Activated CD4-positive, alpha-beta T cell treated with anti-CD3 and anti-CD28 coated beads, Interleukin-2, amount 50 U/mL, for 16 hours (primary cell): ENCODE data around the gene AP3D1.
A peak's percentile ranks its signal among the peaks of the same experiment; 100 is the strongest.
"Not testable (repeated sequence)": the region's sequence is repeated elsewhere in the genome, so short reads cannot be mapped to it uniquely, and the experiment has no call there.

Experiments
- DNase-seq: peaks from one replicate; pipeline ENCODE4 v3.0.0-alpha.2; 2020

Gene AP3D1

DNA sequence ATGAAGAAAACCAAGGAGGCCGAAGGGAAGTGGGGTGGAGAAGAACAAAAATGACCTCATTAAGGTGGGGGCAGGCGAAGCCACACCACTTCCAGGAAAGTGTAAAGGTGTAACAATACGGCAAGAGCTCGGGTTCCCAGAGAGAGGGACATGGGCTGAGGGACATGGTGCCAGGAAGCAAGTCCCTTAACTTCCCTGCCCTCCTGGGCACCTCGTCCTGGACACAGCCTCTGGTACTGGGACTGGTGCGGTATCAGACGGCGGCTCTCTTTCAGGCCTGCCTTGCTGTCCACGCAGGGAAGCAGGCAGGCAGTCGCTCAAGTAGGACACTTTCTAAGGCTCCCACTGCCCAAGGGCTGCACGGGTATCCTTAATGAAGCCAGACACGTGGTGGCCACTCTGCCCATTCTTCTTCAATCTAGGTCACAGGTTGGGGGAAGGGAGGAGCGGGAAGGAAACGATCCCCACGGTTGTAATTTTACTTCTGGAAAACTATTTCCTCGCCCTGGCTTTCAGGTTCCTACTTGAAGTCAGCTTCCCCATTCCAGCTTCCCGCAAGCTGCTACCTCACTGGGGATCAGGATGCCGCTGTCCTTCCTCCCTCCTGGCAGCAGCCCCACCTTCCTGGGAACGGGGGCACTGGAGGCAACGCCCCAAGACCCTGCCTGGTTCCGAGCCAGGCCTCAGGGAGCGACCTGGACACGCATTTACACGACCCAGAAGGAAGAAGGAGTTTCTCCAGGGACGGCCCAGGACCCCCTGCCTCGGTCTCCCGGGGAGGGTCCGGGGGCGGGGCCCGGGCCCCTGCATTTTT, 1.2 kb downstream of the AP3D1 start:
- DNase-seq, result peak; percentile 39

DNA sequence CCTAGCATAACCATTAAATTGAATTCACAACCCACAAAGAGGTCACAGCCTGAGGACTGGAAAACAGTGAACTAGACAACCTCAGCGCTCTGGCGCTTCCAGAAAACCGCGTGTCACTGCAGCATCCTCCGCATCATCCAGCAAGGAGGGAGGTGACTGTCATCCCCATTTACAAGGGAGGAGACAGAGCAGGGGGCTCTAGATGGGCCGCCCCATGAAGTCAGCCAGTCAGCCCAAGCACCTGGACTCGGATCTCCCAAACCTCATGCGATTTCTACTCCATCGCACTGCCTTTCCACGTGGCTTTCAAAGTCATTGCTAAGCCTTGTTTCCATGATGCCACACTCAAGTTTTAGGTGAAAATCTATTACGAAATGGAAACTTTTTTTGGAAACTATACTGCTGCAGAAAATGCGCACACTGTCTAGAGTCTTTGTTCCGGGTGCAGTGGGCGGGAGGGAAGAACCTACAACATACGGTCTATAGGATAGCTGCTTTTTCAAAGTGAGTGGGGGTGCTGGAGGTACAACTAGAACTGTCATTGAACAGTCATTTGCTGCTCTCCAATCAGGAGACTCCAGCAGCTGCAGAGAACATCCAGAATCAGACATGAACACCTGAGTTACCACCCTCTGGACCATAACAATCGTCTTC, 2.8 kb downstream of the AP3D1 start:
- DNase-seq, result peak; percentile 13

DNA sequence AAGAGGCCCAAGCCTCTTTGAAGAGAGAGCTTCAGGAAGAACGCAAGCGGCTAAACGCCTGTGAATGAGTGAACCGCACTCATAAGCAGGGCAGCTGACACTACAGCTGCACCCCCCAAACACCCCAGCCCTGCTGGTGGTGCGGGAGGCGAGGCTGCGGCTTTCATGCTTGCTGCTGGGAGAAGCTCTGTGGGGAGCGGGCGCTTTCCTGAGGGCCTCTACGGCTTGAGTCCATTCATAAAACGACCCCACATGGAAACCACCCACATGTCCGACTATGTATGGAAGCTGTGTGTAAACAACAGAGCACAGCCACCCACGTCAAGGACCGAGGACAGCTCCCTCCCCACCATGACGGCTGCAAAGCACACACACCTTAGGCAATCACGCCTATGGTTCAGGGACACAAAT, 5.5 kb downstream of the AP3D1 start:
- DNase-seq, result no peak

DNA sequence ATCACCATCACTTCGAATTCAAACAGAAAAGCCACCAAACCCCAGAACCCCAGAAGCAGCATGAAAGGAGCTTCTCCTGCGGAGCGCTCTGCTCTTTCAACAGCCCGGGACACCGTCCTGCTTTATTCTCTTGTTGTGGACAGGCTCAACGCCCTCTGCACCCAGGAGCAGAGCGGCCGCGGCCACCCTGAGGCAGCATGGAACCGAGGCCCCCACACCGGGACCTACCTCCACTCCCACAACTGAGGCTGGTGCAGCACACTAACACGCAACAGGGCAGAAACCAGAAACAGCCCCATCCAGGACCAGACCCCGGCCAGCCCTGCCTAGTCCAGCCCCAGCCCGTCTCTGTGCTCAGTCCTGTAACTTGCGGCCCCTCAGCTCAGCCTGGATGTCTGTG, 7.2 kb downstream of the AP3D1 start:
- no peak for DNase-seq

DNA sequence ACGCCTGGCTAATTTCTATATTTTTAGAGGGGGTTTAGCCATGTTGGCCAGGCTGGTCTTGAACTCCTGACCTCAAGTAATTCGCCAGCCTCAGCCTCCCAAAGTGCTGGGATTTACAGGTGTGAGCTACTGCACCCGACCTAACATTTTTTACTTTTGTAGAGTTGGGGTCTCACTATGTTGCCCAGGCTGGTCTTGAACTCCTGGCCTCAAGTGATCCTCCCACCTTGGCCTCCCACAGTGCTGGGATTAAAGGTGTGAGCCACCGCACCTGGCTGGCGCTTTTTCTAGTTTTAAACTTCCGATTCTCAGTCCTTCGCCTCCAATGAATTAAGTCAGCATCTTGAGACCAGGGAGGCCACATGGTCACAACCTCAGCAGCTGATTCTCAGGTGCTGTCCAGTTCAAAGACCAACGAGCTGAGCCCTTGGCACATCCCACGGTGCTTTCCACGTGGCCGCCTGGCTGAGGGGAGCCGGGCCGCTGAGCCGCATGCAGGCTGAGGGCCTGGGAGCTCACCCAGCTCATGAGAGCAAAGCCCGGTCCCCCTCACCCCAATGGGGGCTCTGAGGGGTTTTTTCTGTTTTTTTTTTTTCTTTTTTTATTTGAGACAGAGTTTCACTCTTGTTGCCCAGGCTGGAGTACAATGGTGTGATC, 9.1 kb downstream of the AP3D1 start:
- DNase-seq, result no peak

DNA sequence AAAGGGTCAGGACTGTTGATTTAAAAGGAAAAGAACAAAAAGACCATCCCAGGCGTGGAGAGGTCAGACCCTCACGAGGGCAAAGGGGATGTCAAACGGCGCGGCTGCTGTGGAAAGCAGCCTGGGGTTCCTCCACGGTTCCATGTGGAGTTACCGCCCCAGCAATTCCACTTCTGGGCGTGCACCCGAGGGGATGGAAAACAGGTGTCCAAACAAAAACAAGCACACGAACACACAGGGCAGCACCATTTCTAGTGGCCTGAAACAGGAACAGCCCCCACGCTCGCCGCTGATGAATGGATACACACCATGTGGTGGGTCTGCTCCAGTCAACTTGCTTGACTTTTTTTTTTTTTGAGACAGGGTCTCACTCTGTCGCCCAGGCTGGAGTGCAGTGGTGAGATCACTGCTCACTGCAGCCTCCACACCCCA, 11.2 kb downstream of the AP3D1 start:
- DNase-seq, result no peak

DNA sequence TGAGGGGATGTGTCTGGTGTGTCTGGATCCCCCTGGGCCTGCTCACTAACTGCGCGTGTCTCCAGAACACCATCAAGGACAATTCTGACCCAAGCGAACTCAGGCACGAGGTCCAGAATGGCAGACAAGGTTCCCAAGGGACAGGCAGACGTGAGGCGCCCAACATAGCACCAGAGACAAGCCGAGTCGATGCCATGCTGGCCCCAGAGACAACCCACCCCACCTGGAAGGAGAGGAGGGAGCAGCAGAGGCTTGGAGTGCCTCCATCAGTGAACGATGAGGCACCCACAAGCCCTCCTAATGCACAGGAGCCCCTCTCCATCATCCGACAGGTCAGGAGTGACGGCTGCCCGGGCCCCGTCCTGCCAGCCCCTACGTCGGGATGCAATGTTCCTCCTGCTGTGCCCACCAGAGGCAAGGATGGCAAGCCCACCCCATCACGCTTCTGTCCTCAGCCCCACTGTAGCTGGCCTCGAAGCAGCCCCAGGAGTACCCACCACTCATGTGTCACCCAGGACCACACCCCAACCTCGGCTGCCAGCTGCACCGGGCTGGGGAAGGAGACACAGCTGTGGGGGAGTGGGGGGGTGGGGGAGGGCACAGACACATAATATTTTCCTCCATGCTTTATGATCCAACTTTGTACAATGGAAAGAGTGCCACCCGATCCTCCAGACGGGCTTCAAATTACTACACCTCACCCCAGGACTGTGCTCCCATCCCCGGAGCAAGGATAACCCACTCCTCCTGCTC, 11.8 kb downstream of the AP3D1 start:
- no peak for DNase-seq

DNA sequence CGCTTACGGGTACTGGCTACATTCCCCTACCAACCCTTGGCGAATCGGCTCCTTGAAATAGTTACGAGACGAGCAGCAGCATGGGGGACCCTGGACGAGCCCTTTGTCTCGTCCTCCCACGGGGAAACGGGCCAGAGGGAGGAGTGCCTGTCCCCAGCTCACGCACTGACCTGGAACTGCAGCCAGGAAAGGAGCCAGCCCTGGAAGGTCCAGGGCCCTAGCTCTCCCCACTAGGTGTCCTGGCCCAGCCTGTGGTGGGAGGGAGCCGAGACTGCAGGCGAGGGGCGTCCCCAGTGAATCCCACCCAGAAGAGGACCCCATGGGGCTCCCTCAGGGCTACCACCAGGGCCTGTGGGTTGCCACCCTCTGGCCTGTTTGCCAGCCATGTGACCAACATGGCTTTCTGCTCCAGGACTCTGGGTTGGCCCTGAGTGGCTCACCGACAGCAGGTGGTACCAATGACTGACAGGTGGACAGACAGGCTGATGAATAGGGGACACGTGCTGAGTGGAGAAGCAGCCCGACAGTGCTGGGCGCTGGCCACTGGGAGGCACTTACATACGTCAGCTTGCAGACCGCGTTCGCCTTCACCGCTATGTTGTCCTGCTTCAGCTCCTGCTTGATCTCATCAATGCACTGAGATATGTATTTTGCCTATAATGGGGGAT, 13.2 kb downstream of the AP3D1 start:
- no peak for DNase-seq

DNA sequence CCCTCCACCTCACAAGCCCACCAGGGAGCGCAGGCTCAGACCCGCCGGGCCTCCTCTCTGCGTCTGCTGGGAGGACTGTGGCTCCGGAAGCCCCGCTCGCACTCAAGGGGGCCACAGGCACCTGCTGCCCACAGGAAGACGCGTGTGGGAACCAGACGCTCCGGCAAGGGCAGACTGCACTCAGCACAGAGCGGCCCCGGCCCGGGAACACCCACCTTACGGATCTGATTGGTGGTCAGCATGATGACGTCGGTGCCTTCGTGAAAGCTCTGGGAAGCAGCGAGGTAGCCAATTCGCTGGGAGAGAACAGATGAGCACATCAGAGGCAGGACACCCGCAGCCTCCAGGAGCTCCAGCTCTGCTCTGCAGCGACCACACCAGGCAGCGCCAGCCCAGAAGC, 14.6 kb downstream of the AP3D1 start:
- no peak for DNase-seq

DNA sequence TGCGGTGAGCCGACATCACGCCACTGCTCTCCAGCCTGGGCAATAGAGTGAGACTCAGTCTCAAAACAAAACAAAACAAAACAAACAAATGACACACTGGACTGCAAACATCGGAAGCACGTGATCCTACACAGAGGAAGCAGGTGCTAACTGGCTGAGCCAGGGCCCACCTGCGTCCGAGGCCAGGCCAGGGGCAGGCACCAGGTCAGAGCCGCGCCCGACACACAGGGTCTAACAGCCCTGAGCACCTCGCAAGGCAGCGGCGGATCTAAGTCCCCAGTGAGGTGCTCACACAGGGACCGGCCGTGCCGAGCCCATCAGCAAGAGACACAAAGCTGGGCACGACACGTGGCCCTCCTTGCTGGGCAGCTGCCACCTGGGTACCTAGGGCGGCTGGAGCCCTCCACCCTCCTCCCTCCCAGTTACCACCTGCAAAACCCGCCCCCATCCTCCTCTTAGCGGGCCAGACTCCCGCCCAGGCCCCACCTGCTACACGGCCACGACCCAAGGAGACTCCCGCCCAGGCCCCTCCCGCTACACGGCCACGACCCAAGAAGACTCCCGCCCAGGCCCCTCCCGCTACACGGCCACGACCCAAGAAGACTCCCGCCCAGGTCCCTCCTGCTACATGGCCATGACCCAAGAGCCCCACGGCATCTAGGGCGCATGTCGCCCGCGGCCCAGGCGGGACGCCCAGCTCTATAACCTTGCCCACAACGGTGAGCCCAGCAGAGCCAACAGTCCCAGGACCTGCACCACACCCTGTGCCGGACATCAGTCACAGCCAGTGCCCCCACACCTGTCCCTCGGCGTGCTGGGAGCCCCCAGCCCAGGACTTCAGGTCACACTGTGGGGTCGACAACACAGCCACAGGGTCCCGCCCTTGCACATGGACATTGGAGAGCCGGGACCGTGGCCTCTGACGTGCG, 15.6 kb downstream of the AP3D1 start:
- DNase-seq, result no peak

DNA sequence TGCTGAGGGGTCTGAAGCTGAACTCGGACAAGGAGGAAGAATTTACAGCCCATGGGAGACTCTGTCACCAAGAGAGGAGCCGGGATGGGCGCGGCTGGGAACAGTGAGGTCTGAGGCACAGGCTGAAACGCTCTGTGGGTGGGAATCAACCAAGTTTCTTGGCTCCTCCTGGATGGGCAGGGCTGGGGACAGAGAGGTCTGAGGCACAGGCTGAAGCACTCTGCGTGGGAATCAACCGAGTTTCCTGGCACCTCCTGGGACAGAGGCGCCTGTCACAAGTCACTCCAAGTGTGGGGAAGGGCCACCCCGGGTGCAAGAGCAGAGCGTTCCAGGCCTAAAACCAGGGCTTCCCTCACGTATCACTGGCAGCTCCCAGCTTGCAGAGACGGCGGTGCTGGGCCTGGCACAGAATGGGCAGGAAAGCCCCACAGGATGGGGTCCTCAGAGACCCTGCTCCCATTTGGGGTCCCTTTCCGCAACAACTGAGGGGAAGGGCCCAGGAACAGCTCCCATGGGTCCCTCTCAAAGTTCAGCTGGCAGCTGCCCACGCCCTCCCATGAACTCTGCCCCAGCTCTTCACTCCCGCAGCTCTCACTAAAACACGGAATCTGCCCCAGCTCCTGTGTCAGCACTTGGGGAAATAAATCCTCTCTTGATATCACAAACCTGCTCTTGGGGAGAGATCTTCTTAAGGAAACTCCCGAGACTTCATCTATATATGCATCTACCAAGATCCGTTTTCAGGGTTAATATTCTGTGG, 18.5 kb downstream of the AP3D1 start:
- DNase-seq, result no peak

DNA sequence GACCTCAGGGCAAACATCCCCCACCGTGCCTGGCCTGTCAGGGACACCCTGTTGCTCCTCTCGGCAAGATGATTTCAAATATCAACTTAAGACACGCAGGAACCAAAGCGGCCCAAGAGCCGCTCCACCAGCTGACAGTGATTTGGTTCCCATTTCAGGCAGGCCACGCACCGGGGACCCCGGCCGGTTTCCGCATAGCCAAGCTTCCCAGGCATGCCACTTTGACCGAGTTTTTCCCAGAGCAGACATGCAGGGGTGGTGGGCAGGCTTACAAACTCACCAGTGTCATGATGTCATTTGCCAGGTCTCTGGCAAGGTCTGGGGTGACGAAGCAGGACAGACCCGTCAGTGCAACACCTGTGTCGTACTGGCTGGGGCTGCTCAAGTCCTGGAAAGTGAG, 19.2 kb downstream of the AP3D1 start:
- DNase-seq, result no peak

DNA sequence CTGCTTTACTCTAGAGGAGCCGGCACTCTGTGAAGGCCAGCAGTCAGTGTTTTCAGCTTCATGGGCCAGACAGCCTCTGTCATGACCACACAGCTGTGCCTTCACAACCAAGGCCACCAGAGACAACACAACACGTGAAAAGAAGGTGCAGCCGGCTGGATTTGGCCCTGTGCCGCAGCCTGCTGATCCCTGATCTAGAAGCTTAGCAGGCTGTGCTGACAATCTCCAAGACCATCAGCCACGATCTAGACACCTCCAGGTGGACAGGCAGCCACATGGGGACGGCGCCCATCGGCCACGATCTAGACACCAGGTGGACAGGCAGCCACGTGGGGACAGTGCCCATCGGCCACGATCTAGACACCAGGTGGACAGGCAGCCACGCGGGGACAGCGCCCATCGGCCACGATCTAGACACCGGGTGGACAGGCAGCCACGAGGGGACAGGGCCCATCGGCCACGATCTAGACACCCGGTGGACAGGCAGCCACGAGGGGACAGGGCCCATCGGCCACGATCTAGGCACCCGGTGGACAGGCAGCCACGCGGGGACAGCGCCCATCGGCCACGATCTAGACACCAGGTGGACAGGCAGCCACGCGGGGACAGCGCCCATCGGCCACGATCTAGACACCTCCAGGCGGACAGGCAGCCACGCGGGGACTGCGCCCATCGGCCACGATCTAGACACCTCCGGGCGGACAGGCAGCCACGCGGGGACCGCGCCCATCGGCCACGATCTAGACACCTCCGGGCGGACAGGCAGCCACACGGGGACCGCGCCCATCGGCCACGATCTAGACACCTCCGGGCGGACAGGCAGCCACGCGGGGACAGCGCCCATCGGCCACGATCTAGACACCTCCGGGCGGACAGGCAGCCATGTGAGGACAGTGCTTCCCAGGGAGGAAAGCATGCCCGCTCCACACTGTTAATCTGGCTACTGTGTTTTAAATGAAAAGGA, 20.1 kb downstream of the AP3D1 start:
- not testable (repeated sequence) for DNase-seq

DNA sequence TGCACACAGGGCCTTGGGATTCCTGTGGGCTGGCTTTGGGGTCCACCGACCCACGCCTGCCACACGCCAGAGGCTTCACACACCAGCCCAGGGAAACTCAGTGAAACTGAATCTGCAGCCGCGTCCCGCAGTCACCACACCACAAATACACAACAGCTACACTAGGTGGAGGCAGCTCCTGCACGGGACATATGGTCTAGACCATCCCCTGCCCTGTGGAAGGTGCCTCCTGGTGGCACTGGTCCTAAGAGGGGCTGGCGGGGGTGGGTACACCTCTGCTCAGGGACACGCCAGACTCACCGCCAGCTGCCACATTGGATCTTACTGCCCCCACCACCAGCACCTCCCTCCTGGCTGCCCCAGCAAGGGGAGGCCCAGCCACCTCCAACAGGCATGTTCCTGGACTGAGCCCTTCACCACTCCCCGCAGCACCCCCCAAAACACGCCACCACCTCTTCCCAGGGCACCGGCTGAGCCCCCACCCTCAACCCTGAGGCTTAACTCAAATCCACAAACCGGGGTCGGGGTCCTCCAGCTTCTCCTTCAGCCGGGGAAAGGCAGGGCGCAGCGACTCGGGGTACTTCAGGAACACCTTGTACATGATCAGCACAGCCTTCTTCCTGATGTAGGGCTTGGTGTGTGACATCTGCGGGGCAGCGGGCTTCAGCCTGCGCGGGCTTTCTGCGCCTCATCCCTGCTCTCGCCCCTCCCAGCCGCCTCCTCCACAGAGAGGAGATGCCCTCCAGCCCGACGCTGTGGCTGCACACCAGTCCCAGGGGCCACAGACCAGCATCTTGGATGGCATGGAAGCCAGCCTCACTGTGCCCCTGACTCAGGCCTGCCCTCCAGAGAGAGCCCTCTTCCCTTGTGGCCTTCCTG, 21.2 kb downstream of the AP3D1 start:
- no peak for DNase-seq

DNA sequence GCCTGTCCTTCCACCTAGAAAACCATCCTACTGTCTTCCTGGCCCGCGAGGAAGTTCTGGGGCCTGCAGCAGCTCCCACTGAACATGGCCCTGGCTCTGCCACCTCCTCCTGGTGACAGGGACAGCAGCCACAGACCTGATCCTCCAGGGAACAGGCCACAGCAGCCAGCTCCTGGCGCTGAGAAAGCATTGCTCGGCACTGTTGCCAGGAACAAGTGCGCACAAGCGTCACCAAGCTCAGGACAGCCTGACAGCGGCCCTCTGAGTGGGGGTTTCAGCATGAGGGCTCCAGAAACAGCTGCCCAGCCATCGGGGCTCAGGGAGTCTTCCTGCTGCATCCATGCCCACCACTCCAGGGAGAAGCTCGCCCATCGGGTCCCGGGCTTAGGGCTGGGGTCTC, 21.9 kb downstream of the AP3D1 start:
- DNase-seq, result no peak

DNA sequence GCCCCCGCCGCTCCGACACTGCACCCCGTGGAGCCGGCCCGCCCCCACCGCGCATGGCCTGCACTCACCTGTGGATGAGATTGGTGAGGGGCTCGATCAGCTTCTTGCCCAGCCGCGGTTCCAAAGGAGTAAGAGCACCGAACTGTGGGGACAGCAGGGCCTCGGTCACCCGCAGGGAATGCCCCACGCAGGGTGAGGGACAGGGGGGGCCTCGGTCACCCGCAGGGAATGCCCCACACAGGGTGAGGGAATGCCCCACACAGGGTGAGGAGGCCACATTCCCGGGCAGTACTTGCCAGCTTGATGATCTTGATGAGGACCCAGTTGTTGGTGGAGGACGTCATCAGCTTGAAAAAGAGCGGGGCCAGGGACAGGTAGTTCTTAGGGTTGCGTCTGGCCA, 22.3 kb downstream of the AP3D1 start:
- DNase-seq, result no peak

DNA sequence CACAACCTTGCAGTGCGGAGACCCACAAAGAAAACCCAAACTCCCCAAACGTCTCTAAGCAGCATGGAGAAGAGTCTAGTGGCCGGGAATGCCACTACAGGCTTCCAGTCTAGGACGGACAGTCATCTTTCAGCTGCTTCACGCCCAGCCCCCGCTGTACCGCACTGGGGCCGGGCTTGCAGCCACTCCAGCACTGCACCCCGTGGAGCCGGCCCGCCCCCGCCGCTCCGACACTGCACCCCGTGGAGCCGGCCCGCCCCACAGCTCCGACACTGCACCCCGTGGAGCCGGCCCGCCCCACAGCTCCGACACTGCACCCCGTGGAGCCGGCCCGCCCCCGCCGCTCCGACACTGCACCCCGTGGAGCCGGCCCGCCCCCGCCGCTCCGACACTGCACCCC, 23.1 kb downstream of the AP3D1 start:
- not testable (repeated sequence) for DNase-seq

DNA sequence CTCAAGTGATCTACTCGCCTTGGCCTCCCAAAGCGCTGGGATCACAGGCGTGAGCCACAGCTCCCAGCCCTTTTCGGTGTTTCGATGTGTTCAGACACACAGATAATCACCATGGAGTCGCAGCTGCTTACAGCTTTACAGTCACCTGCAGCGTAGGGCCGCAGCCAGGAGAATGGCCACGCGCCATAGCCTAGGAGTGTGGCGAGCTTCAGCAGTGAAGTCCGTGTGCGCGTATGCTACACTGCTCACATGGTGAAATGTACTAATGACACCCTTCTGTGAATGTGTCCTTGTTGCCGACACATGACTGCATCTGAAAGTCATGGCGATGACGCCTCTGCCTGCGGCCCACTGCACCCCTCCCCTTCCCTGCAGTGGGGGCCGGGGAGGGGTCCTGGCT, 23.6 kb downstream of the AP3D1 start:
- no peak for DNase-seq
